Stimulated activated CD4-positive, alpha-beta T cell treated with anti-CD3 and anti-CD28 coated beads, TNF-alpha, amount 100 ng/mL, for 1 hour (primary cell): ENCODE results near the gene HOXA5.

ENCODE experiments used
- DNase-seq, 3 donors: peaks; one replicate each; pipeline ENCODE4 v3.0.0-alpha.2; 2020; ENCODE audit warnings: low read depth in 3 of 3, low spot score in 1 of 3

HOXA5 gene

DNA sequence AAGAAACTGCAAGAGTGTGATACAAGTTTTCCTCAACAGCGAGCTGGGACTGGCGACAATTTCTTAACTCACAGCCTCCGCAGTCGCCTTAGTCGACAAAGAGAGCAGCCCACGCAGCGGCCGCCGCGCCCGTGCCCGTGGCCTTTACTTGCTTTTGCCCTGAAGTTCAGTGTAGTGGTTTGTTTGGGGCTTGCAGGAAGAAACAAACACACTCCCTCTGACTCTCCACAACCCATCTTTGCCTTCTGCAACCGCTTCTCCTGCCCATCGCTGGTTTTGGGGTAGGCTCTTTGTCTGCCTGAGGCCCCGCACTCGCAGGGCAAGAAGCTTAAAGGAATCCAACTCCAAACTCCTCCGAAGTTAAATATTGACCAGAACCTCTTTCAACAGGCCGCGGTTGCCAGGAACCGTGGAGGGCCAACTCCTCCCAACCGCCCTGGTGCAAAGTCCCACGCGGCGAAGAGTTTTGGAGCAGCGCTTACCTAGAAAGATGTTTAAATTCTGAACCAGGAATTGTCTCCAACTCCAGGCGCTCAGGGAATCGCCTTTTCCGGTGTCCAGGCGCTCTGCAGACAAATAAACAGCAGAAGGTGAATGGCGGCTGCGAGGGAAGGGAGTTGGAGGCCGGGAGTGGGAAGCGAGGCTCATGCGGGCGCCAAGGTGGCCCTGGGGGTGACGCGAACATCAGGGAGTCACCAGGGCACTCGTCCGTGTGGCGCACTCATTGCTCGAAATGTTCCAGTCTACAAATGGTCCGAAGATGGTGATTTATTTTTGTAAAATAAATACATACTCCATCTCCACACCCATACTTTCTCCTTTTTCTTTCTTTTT lies 21.2 kb downstream of the HOXA5 start:
- no peak for DNase-seq

GRCh38 chr7:27121684-27122076 lies 21.8 kb downstream of the HOXA5 start:
- DNase-seq, result no peak

DNA sequence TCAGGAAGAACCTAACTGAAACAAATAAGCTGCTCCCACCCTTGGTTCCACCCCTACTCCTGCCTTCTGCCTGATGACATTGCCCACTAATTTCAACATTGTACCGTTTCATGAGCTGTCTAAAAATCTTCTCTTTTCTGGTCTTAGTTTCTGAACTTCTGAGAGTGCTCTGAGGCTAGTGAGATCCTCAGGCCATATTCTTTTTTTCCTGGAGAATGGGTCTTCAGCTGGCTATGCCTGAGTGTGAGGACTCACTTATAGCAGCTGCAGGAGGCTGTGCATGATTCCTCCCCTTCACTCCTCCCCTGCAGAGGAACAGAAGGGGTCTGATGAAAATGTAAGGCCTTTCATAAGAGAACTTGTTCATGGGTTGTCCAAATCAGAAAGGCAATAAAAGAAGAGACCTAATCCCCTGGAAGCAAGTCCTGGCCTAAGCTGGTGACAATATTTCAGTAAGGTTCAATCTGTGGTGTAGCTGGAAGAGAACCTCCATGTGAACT lies 24.0 kb downstream of the HOXA5 start:
- DNase-seq, result no peak

GRCh38 chr7:27118580-27118979 lies 24.9 kb downstream of the HOXA5 start:
- no peak for DNase-seq

DNA sequence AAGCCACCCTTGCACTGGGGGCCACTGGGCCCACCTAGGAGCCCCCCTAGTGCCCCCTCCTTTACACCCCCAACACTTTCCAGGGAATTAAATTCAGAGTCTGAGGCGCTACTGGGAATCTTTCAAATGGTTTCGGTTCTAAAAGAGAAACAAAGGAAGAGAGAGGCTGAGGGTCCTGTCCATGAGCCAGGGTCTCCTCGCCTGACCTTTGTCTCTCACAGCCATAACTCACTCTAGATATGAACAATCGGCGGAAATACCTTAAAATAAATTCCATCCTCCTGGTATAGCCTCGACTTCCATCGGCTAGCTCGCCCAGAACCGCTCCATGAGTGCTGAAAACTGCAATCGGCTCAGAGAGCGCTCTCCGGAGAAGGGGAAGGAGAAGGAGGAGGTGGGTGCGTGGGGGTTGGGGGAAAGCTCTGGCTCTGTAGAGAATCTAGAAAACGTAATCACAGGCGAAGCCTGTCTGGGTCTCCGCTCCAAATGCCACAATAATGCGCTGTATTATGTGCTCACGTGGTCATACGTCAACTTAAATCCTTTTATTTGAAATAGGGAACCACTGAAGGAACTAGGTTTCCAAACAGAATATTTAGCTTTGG lies 25.5 kb downstream of the HOXA5 start:
- no peak for DNase-seq

GRCh38 chr7:27116962-27117886 lies 26.3 kb downstream of the HOXA5 start:
- DNase-seq, result no peak

DNA sequence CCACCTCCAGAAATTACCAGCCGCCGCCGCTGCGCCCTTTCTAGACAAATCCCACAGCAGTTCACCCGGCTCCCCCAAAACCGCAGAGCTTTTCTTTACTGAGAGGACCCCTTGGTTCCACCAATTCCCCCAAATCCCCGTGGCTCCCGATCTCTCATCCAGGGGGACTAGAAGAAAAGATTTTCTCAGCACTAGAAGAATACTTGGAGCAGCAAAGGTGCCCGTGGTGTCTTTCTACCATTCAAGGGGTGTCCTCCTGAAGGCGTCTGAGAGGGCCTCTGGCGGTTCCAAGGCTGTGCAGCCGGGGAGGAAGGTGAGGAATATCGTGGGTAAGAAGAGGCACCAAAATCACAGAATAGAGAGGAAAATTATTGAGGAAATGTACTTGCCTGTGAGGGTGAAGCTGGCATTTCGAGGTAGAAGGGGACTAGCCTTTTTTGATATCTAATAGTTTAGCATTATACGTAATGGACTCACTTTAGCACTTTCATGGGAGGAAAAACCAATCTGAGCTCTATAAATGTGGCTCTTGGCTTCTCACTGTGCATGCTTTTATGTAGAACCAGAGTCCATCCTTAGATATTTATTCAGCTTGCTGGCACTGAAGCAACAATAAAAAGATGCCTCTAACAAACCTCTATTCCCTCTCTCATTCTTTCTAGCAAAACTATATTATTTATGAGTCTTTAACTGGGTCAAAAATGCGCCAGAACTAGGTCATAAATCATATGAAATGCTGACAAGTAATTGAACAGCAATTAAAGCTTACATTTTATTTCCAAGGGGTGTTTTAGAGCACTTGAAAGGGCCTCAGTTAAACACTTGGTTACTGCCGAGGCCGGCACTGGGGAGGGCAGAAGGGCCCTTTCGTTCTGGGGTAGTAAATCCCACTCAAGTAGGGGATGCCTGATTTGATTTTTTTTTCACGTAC lies 27.2 kb downstream of the HOXA5 start:
- no peak for DNase-seq

GRCh38 chr7:27115221-27116026 lies 28.1 kb downstream of the HOXA5 start:
- no peak for DNase-seq

GRCh38 chr7:27114881-27115220 lies 28.6 kb downstream of the HOXA5 start:
- no peak for DNase-seq

GRCh38 chr7:27113991-27114769 lies 29.3 kb downstream of the HOXA5 start:
- no peak for DNase-seq

DNA sequence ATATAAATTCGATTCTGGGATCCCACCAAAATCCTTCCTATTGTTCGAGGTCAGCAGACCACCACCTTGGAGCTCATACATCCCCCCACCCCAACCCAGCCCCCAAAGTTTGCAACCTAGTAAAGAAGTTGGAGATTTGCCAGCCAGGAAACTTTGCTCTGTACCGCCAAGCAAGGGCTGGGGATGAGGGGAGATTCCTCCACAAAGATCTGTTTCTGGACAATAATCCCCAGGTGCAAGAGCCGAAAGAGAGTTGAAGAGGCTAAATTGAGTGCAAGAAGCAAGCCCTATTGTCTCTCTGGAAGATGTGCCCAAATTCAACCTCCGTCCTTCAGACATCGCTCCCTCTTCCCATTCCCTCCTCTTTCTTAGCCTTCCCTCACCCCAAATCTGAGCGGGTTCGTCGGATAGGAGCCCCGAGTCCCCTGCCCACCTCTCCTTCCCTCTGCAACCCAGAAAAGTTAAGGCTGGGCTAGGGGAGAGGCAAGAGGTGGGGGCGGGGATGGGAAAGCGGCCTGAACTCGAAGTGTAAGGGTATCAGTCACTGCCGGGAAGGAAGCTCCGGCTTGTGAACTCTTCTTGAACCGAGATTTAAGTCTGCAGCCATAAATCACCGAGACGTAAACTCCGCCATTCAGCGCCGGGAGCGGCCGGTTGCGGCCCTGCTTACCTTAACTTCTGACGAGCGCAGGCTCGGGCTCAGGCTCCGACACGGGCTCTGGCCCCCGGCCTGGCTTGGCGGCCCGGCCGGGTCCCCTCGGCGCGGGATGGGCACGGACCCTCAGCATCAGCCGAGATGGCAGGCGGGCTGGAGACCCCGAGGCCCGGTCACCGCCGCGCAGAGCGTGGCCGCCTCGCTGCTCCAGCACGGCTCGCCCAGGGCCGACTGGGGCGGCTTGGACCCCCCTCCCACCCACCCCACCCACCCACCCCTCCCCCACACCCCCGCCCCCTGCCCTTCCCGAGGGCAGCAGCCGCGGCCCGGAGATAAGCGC lies 30.2 kb downstream of the HOXA5 start:
- no peak for DNase-seq

DNA sequence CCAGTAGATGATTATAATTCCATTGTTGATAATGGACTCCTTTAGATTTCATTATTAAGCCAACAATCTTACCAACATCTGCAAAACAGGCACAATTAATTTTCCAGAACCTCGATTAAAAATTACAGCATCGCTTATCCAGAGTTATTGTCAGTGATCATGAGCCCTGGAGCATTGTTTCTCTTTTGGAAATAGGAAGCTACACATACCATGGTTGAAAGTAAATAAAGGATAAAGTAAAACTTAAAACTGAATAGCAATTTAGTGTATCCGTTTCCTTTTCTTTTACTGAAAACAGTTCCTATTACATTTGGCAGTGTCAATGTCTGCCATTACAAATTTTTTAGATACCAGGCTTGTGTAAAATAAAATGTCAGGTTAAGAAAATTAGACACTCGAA lies 31.1 kb downstream of the HOXA5 start:
- no peak for DNase-seq

DNA sequence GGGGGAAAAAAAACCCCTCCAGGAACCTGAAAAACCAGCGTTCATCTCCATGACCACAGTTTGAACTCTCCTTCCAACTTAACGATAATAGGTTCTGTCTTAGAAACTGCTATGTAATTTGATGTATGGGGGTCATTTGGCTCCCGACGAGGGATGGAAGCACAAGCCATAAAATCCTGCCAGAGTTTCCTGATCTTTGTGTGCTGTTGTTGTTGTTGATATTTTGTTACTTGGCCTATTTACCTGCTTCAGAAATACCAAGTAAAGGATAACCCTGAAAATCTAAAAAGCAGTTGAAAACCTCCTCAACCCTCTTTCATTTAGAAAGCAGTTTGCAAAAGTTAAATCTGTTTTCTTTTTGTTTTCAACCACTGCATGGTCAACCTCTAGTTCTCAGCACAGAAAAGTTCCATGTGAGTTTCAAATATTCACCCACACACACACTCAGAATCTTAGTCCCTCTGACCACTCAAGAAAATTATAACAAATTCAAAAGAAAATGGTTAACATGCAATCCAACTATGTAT lies 31.7 kb downstream of the HOXA5 start:
- DNase-seq, result no peak

GRCh38 chr7:27111042-27111750 lies 32.3 kb downstream of the HOXA5 start:
- DNase-seq, result no peak

GRCh38 chr7:27110186-27111031 lies 33.1 kb downstream of the HOXA5 start:
- no peak for DNase-seq
